Embryonic facial prominence (tissue), 1 donor: ENCODE data around the gene ZNF335.

Source experiments
- DNase-seq: peaks from one replicate; pipeline ENCODE4 v3.0.0-alpha.2; 2016; ENCODE audit errors: extremely low spot score

Gene ZNF335

GRCh38 chr20:45953672-45954071 lies 18.3 kb downstream of the ZNF335 start:
- no peak for DNase-seq

DNA sequence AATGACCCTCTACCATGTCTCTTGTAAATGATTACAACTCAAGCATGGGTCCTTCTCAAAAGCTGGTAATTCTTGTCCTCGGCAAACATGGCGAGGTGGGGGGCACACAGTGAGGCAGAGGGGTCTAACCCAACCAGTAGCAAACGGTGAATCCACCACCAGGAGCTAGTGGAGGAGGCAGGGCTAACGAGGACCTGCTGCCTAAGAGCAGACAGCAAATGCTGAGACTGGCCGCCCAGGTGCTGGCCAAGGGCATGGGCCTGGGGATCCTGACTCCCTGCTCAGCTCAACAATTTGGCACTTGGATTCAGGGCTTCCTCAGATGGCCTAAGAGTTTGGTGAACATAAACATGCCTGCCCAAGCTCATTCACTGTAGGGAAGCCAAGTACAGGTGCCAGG lies 19.1 kb downstream of the ZNF335 start:
- DNase-seq, result no peak

GRCh38 chr20:45951925-45952834 lies 19.8 kb downstream of the ZNF335 start:
- DNase-seq, result no peak

DNA sequence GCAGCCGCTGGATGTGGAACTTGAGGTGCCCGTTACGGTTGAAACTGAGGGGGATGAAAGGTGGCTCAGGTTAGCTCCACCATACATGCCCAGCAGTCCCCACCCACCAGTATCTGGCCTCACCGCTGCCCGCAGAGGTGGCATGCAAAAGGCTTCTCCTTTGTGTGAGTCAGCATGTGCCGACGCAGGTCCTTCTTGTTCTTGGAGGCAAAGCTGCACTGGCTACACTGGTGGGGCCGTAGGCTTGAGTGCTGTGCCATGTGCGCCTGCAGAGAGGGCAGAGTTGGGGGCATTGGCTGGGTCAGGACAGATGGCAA lies 21.7 kb downstream of the ZNF335 start:
- no peak for DNase-seq

GRCh38 chr20:45949542-45950329 lies 22.3 kb downstream of the ZNF335 start:
- no peak for DNase-seq

GRCh38 chr20:45948742-45949541 lies 23.1 kb downstream of the ZNF335 start:
- DNase-seq, result no peak

DNA sequence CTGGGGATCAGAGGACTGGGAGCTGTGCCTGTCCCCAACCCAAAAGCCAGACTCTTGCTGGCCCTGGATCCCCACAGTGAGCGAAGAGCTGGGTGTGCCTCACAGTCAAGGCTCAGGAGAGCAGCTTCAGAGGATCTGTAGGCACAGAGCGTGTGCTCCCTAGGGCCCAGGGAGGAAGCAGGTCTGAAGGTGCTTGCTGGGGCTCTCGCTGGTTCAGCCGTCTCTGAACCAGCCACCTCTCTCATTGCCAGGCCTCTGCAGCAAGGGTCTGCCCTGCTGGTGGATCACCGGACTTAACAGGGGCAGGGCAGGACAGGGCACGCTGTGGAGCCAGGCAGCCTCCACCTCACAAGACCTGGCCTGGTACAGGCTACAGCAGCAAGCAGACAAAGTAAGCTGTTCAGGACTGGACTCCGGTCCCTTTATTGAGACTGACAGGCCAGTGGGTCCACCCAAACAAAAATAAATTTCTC lies 23.7 kb downstream of the ZNF335 start:
- DNase-seq, result no peak

- no peak for DNase-seq
These were observed 24.7 kb downstream of the ZNF335 start for GRCh38 chr20:45947110-45947866.

DNA sequence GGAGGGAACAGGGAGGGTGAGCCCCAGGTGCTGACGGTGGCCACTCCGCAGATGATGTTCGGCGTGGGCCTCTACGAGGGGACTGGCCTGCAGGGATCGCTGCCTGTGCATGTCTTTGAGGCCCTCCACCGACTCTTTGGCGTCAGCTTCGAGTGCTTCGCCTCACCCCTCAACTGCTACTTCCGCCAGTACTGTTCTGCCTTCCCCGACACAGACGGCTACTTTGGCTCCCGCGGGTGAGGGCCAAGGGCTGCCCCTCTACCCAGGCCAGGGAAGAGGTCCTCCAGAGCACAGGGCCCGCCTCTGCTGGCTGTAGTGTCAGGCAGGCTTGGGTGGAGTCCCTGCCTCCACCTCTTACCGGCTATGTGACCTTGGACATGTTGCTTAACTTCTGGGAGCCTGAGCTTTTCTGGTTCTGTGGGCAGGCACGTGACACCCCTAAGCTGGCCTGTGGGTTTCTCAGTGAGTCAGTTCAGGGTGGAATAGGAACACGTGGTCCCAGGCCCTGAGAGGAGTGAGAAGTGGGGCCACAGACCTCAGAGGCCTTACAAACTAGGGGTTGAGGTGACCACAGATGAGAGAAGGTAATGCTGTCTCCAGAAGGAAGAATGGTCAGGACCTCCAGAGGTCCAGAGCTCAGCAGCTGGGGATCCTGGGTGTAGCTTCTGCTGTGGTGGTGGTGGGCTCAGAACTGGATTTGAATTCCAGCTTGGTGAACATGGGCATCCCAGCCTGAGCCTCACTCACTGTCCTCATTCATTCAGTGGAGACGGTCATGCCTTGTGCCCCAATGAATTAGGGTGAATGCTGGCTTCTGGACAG lies 25.6 kb downstream of the ZNF335 start:
- DNase-seq, result no peak

DNA sequence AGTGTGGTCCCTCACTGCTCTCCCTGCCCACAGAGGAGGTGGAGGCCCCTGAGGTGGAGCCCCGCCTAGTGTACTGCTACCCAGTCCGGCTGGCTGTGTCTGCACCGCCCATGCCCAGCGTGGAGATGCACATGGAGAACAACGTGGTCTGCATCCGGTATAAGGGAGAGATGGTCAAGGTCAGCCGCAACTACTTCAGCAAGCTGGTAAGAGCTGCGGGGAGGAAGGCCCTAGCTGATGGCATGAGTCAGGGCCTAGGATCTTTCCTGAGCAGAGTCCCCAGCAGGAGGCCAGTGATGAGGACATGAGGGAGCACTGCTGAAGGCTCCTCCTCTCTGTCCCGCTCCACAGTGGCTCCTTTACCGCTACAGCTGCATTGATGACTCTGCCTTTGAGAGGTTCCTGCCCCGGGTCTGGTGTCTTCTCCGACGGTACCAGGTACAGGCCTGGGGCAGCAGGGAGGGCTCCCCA lies 26.3 kb downstream of the ZNF335 start:
- no peak for DNase-seq

DNA sequence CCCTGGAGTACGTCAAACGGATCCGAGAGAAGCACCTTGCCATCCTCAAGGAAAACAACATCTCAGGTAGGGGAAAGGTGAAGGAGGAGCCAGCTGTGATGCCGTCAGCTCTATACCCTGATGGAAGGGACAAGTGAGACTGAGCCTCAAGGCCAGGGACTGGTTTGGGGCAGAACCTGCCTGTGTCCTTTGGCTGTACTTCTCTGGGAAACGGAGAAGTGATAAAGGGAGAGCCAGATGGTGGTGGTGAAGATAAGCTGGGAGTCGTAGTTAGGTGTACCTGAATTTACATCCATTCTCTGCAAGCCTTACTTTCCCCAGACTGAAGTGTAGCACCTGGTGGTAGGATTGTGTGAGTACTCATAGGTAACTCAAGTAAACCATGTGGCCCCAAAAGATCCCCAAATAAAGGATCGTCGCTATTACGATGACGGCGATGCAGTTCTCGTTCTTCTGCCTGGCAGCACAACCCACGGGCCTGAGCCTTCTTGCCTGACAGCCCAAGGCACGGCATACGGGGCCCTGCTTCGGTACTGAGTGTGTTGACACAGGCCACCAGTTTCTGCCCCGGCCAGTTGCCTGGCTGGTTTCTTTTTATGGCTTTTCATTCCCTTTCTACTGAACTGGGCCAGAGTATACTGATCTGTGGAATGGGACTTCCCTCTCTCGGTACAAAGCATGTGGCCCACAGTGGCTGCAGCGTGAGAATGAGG lies 26.9 kb downstream of the ZNF335 start:
- DNase-seq, result no peak

DNA sequence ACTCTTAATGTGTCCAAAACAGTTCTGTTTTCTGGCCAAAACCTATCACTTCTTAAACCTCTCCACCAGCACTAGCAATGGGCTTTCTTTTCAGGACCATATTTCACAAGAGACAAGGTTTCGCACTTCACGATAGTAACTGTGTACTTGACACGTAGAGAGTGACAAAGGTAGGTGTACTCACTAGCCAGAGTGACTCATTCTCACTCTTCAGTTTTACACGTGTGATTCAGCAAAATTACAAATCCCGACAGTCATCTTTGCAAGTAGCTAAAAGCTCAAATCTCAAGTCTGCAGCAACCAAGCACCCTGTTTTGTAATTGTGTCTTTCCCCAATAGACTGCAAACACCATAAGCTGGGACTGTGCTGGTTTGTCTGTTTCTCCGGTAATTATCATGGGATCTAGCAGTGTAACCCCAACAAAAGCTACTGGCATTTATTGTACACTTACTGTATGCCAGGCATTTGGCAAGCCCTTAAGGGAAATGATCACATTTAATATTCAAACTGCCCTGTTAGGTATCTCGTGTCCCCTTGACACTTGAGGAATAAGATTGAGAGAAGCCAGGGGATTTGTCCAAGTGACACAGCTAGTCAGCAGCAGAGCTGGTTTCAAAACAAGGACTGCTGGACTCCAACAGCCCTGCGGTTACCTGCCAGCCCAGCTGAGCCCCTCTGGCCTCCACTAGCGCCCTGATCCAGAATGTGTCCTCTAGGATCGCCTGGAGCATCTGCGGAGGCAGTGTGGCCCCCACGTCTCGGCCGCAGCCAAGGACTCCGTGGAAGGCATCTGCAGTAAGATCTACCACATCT lies 27.6 kb downstream of the ZNF335 start:
- no peak for DNase-seq

DNA sequence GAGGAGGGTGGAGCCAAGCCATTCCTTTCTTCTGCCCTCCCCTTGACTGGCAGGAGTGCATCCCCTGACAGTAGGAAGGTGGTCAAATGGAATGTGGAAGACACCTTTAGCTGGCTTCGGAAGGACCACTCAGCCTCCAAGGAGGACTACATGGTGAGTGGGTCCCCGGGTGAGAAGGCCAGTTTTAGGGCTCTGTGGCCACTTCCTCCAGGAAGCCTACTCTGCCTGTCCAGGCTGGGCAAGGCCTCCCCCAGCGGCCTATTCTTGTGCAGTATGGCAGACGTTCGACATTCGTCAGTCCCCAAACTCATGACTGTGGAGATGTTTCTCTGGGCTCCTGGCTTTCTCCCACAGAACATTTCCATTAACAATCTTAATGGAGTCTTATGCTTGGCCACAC lies 28.4 kb downstream of the ZNF335 start:
- DNase-seq, result no peak

- DNase-seq, result no peak
These were observed 31.5 kb downstream of the ZNF335 start for GRCh38 chr20:45940469-45940868.

DNA sequence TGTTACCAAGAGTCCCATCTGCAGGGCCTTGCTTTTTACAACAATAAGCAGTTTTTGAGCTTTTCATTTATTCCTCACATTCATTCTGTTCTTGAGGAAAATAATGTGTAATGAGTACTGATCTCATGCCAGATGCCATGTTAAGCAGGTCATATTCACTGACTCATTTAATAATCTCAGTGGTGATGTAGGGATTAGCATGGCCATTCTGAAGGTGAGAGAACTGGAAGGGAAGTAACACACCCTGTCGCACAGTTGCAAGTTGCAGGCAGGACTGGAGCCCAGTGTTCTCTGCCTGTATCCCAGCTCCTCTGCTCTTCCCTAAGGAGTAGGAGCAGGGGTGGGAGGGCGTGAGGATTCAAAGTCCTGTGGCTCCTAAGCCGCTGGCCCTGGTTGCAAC lies 31.9 kb downstream of the ZNF335 start:
- no peak for DNase-seq

GRCh38 chr20:45938727-45939438 lies 33.1 kb downstream of the ZNF335 start:
- DNase-seq, result no peak

DNA sequence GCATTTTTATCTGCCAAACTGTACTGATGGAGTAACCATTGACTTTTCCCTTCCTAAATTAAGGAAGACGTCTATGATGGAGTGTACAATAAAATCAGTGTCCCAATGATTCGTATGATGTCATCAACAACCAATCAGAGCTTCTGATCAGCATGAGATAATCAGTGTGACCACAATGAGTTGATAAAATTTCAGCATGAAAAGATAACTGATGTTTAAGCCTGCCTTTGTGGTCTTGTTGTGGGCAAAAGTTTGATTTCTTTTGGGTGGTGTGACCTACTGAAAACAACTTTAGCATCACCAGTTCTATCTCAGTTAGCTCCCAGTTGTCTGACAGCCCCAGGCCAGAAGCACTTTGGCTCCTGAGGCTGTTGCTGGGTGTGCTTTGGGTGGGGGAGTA lies 34.2 kb downstream of the ZNF335 start:
- no peak for DNase-seq

DNA sequence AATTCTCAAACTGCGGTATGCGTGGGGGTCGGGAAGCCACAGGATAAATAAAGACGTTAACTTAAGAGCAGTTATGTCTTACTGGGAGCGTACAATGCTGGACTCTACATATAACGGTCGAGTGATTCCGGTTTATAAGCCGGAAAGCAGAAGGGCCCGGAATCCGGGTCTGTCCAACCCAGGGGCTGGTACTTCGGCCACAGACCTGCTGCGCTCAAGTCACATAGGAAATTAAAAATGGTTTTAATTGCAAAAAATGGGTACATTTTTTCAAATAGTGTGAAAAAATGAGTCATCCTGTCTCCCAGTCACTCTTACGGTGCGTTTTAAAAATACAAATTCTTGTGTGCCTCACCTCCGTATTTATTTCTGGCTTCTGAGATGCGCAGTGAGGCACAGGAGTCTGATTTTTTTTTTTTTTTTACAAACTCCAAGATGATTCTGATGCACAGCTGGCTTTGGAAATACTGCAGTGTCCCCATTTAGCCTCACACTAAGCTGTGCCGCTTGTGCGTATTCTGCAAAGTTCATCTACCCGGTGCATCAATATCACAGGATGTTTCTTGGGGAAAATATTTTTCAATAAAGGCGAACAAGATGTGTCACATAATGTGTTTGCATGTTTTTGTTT lies 36.5 kb downstream of the ZNF335 start:
- DNase-seq, result no peak
